NCI-H187 treated with DMSO at 0.1 percent for 48 hours (cell line): ENCODE data around the gene PTPRK.
"Not testable (repeated sequence)": the region's sequence is repeated elsewhere in the genome, so short reads cannot be mapped to it uniquely, and the experiment has no call there.

ENCODE experiments used
- DNase-seq: peaks from one replicate; lab custom pipeline; 2025; lab: John Stamatoyannopoulos, UW

PTPRK gene

DNA sequence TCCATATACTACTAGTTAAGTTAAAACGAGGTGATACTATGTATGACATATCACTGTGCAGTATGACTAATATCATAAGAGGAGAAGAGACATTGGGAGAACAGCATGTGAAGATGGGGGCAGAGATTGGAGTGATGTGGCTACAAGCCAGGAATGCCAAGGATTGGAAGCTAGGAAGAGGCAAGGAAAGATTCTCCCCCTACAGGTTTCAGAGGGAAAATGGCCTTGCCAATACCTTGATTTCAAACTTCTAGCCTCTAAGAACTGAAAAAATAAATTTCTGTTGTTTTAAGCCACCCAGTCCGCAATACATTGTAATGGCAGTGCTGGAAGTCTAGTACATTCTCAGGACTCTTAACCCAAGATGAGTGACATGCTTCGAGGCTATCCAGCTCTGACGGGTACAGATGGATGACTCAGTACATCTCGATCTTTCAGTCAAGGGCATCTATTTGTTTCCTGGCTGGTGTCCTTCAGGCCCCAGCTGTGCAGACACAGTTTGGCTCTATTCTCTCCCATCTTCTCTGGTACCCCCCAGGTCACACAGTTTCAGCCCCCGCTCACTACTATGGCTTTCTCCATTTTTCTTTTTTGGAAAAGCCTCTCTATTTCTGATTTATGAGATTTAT is 564.0 kb downstream of the PTPRK start:
- no peak for DNase-seq

DNA sequence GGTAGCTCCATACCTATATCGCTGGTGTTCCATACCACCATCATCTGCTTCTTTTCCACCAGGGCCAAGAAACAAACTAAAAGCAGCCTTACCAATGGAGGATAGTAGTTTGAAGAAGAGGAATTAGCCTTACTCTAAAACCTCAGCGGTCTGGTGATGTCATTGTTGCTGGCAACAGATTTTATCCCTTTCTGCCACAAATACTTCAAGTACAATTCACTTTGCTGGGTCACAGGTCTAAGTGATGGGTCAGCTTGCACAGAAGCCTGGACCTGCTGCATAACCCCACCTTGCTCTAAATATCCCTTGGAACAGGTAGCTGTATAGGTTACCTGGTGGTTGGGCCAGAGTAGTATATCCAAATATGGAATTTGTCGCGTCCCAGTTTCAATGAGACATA is 566.3 kb downstream of the PTPRK start:
- DNase-seq = no peak

DNA sequence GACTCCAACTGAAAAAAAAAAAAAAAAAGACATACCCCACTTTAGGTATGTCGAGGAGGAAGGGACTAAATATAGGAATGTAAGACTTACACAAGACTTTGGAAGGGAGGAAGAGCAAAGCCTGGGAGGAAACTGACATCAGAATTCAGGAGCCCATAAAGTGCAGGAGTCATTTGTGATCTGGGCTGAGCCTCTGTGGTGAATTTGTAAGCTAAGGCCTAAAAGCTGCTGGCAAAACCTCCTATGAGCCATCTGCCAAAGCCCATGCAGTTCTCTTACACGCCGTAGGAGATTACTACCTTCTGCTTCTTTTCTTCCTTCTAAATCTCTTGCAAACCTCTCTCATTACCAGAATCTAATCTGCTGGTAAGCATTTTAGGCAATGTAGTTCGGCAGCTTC is 567.6 kb downstream of the PTPRK start:
- no peak for DNase-seq

DNA sequence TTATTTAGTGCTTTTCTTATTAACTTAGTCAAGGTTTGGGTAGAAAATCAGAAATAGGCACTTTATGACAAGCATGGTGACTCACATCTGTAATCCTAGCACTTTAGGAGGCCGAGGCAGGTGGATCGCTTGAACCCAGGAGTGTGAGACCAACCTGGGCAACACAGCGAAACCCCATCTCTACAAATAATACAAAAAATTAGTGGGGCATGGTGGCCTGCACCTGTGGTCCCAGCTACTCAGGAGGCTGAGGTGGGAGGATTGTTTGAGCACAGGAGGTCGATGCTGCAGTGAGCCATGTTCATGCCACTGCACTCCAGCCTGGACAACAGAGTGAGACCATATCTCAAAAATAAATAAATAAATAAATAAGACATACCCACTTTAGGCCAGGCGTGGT is 568.2 kb downstream of the PTPRK start:
- no peak for DNase-seq

DNA sequence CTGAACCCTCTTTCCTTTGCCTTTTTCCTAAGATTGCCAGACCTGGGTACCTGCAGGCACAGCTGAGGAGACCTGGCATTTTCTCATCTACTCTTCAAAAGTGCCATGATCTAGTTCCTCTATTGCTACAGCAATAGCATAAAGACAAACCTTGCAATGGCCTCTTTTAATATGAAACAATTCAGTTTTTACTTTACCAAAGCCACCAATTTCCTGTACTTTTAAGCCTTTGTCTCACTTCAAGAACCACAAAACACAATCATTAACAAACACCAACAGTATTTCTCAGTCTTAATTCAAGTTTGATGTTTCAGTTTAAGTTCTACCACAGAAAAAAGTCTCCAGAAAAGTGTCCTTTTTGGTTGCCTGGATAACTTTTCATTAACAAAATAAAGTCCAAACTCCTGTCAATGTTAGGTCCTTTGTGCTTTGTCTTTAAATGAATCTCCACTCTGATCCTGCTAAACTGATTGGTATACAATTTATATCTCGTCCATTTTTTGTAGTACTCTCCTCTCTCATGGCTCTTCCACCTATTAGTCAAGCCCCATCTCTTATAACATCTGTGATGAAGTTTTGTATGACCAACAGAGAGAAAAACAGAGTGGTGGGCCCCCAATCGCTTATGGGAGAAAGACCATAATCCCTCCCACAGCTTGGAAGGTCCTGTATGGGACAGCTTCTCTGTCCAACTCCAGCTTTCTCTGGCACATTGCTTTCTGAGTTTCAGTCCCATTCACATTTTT is 569.1 kb downstream of the PTPRK start:
- DNase-seq = no peak

DNA sequence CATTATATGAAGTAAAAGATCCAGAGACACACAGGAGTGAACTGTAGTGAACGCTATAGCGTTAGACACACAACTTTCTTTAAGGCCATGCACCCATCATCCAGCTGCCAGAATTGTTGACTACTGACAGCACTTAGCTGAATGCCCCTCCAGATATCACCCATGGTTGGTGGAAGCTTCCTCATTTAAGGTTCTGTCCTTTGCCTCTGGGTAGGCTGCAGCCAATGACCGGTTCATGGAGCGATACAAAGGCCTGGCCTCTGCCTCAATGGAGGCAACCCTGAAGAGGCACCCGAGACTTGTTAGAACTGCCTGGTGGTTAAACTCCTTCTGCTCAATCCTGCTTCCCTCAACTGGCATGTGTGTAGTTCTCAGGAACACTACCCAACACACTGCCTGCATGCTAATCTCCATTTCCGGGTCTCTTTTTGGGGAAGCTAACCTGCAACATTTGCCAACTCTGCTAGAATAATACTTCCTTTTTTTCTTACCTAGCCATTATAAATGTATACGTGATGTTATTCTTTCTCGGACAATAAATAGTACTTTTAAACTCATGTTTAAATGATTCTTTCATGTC is 569.7 kb downstream of the PTPRK start:
- DNase-seq = no peak

DNA sequence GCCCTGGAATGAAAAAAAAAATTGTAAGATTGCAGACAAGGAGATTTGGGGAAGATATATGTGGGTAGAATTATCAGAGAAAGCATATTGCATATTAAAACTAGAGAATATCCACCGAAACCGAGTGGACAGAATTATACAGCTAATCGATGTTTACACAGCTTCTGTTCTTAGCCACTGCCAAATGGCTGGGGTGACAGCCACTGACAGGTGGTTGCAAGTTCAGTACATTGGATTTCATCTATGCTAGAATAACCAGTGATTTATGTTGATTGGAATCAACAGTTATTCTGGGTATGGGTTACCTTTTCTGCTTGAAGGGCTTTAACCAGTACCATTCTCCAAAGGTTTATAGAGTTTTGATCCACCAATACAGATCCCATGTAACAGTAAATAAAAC is 571.1 kb downstream of the PTPRK start:
- DNase-seq = no peak

DNA sequence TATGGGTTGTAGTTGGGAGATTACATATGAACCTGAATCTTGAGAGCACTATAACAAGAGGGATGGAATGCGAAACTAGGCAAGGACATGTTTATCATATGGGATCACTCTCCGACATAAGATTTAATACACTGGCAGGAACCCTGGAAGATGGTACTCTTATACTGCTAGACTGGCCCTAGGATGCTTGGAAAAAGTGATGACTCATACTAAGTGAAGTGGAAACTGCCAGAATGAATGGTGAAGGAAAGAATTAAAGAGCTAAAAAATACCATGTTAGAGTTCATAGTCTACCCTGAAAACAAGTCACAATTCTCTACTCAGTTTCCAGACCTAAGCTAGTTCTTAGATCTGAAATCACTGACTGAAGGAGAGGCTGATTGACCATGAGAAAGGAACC is 574.0 kb downstream of the PTPRK start:
- no peak for DNase-seq

DNA sequence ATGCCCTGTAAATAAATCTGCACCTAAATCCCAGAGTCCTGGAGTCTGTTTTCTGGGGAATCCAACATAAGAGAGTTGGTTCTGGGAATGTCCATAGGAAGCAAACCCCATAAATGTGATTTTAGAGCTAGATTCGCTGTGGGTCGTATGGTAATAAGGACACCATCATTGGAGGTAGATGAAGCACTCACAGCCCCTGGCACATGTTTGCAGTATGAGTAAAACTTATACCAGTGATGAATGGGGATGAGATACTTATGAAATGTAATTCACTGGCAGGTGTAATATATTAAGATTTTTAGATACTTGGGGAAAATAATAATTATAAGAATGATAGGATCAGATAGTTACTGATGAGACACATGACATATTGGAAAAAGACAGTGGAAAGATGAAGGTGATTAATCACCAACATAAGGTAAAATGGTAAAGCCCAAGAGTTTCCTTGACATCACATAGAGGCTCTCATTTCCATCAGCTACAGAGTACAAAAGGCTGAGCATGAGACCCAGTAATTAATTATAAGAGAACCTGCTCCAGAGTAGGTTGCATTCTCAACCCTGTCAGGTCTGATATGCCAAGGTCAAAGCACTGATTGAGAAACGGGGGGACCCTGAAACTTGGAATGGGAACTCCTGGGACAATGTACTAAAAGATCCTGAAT is 574.8 kb downstream of the PTPRK start:
- DNase-seq = no peak

DNA sequence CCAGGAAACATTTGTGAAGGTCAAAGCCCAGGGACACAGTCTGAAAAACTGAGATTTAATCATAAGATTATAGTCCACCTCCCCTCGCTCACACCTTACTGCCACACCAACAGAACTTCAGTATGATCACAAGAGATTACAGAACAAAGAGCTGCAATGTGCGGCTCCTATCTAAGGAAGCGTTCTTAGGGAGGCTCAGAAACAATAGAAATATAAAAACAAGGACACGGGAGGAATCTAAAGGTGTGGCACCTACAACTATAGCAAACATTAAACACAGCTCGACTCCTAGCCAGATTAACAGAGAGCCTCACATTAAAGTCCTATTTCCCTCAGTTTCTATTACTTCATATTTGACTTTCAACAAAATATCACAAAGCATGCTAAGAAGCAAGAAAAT is 579.2 kb downstream of the PTPRK start:
- DNase-seq = no peak

DNA sequence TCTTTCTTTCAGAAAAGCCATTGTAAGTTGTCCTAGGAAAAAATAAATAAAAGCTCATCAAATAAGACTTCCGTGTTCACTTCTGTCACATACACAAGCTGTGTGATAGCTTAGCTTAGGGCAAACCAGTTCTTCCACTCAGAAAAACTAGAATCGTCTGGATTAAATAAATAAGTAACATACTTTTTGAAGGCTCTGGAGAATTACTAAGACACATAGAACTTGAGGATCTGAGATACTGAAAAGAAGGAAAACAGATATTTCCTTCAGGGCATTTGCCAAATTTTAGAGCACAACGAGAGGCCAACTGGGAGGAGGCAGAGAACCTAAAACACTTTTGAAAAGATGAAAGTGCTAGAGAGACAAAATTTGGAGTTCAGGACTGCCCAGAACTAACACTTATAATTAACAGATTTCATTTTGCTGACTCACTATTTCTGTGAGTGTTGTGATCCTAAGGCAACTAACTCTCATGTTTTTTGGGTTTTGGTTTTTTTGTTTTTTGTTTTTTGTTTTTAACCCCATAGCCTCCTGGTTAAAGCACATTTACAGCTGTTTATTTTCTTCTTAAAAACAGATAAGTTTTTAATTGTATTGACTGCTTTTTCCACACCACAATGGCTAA is 580.8 kb downstream of the PTPRK start:
- no peak for DNase-seq

DNA sequence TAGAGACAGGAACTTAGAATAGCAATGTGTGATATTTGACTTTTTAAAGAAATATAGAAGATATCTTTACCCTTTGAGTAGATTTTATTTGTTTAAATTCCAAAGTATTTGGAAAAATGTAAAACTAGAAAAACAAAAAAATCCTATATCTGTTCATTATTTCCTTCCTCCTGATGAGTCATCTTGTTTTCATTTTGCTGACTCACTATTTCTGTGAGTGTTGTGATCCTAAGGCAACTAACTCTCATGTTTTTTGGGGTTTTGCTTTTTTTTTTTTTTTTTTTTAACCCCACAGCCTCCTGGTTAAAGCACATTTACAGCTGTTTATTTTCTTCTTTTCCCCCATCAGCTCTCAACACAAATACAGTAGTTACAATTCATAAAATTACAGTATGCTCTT is 581.7 kb downstream of the PTPRK start:
- DNase-seq = no peak

DNA sequence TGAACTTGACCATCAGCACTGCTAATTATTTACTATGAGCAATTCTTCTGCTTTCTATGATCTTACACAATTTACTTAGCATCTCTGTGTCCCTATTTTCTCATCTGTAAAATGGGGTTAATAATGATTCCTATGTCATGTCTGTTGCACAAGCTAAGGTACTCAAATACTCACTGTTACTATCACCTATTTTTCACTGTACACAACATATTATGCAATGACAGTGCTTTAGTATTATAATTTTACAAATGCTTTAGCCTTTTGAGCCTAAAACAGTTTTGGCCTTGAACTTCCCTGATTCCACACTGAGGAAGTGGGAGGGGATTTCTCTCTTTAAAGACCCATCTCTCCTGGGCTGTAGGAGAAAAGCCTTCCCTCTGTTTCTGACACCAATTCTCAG is 582.7 kb downstream of the PTPRK start:
- no peak for DNase-seq

DNA sequence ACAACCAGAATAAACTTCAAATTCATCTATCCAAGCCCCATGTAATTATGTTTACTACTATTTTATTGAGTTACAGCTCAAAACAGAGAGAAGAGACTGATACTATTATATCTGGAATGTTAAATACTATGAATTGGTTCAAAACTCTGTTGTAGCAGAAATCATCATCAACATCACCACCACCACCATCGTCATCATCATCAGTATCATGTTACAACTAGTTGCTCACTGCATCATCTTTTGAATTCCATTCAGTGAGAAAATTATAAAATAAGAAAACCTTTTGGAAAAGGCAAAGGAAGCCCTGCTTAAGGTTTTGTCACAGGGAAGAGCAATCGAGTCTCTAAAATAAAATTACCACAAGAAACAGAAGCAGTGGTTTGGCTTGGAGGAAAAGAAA is 583.3 kb downstream of the PTPRK start:
- no peak for DNase-seq

DNA sequence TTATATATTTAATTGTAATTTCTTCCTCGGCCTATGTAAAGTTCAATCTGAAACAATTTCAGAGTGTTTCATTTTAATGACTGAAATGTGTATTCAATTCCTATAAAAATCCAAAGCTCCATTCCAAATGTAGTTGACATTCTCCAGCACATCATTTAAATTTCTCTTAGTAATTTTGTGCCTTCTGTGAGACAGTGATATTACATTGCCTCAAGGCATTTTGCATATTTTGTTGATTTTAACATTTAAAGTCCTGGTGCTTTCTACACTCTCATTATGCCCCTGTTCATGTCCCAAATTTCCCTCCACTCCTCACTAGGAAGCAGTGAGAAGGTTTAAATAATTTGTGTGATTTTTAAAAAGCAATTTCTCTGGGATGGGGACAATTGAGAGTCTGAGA is 585.4 kb downstream of the PTPRK start:
- no peak for DNase-seq

DNA sequence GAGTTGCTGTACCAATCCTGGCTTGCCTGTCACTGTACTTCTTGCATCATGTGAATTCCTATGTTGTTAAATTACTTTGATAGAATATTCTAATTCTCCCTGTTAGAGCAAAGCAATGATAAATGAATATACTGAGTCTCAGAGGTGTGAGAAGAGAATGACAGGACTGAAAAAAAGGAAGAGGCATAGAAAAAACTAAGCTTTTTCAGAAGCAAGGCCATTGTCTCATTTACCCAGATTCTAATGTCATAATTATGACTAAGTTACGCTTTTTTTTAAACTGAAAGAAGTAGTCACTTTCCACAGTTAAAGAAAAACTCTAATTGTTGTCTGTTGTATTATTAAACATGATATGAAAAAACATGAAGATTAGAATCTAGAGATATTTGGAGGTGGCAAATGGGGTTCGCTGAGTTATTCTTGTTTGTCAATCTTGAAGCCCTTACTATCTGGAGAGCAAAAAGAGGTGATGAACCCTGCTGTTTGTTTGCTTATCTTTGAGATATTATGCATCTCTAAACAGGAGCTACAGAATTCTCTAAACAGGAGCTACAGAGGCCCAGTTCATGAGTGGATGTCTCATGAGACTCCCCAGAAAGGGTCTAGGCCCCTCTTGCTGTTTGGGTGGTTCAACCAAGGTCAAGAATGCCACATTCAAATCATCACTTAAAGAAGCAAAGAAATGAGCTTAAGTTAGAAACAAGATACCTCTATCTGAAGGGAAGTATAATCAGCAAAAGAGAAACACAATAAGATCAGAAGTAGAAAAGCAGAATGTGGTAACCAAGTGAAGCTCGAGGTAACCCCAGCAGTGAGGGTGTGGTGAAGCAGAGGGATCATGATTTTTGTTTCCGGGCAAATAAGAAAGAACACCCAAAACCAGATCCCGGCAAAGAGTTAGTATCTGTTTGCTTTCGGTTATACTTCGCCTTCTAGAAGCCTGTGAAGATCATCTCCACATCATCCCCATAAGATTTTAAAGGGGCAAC is 586.3 kb downstream of the PTPRK start:
- no peak for DNase-seq

DNA sequence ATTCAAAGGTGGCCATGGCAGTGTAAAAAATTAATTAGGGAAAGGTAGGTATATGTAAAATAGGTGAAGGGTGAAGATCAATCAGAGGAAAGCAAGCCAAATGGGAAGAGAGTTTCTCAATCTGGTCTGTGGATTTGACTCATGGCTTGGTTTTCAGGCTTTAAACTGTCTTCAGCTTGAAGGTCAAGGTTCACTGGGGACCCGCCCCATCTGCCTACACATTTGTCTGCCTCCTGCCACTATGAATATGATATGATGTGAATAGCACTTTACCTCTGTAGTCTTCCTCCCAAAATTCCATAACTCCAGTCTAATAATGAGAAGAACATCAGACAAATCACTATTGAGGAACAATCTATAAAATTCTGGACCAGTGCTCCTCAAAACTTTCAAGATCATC is 587.3 kb downstream of the PTPRK start:
- no peak for DNase-seq

DNA sequence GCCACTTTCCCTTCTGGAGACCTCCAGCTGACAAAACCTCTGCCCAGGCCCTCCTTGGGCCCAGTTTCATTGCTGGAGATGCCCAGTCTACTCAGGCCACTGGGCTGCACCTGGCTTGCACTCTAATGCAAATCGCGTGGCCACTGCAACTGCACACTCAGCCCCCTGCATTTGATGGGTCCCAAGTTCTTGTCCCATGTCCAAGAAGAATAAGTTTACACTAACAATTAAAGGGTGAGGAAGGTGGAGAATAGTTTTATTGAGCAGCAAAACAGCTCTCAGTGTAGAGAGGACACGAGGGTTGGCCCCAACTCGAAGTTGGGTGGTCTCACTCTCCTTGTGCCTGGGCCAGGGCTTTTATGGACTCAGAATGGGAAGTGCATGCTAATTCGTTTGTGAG is 587.7 kb downstream of the PTPRK start:
- no peak for DNase-seq

DNA sequence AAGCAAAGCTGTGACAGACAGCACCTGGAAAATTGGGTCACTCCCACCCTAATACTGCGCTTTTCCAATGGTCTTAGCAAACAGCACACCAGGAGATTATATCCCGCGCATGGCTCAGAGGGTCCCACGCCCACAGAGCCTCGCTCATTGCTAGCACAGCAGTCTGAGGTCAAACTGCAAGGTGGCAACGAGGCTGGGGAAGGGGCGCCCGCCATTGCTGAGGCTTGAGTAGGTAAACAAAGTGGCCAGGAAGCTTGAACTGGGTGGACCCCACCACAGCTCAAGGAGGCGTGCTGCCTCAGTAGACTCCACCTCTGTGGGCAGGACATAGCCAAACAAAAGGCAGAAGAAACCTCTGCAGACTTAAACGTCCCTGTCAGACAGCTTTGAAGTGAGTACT is 594.0 kb downstream of the PTPRK start:
- not testable (repeated sequence) for DNase-seq

DNA sequence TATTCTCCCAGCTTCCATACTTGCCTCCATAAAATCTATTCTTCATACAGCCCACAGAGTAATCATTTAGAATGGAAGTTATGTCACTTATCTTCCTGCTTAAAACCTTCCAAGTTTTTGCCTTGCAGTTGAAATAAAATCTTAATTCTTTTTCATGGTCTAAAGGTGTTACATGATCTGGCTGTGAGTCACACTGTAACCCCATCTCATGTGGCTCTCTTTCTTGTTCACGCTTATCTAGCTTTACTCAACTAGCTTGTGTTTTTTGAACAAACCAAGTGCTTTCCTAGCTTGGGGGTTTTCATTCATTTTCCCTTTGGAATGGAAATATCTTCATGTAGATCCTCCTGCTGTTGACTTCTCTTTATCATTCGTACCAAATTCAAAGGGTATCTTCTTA is 596.0 kb downstream of the PTPRK start:
- no peak for DNase-seq

DNA sequence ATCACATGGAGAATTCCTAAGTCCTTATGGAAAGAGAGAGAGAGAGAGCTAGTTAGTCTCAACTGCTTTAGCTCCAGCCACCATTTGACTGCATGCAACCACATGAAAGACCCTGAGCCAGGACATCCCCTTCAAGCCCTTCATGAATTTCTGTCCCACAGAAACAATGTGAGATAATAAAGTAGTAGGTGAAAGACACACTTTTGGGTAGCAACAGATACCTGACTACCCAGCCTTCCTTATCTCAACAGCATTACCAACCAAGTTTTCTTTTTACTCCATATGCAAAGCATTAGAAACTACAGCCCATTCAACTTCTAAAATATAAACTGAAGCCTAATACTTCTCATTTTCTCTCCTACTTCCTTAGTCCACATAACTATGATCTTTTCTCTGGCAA is 596.4 kb downstream of the PTPRK start:
- DNase-seq = no peak
